Osteoblast (primary cell): Measurements from ENCODE around the gene HTRA3. TPM values are rescaled to one million over a fixed set of nuclear protein-coding genes. Genes with fewer than 3 reads are reported as not detected.

Source experiments
- DNase-seq: peaks from one replicate; pipeline ENCODE4 v3.0.0; 2011; ENCODE audit warnings: low spot score, mixed read lengths; ENCODE audit not compliant: insufficient read length; ENCODE audit errors: missing footprints
- H2AFZ ChIP-seq: 2 replicates; pipeline ENCODE4 v1.6.0; 2011; ENCODE audit warnings: mild to moderate bottlenecking, low read length
- H3K27ac ChIP-seq: 2 replicates; pipeline ENCODE4 v1.5.1; 2011; ENCODE audit warnings: mild to moderate bottlenecking, low read depth, low read length, moderate library complexity
- H3K27me3 ChIP-seq: 2 replicates; pipeline ENCODE4 v1.6.0; 2012; ENCODE audit warnings: mild to moderate bottlenecking, control low read depth, inconsistent platforms, low read length, moderate library complexity; ENCODE audit not compliant: insufficient read depth
- H3K36me3 ChIP-seq: 2 replicates; pipeline ENCODE4 v1.5.1; 2011; ENCODE audit warnings: mild to moderate bottlenecking, low read length, control low read depth, moderate library complexity; ENCODE audit not compliant: insufficient read depth
- H3K4me1 ChIP-seq: 2 replicates; pipeline ENCODE4 v1.5.1; 2011; ENCODE audit warnings: mild to moderate bottlenecking, low read length, control low read depth, moderate library complexity; ENCODE audit not compliant: insufficient read depth
- H3K4me2 ChIP-seq: 2 replicates; pipeline ENCODE4 v1.6.0; 2011; ENCODE audit warnings: mild to moderate bottlenecking, low read length; ENCODE audit not compliant: insufficient read depth
- H3K4me3 ChIP-seq: fragments of 200-600 bp; sonication (generic); 3 replicates; pipeline ENCODE4 v1.5.1; 2012; ENCODE audit warnings: mild to moderate bottlenecking, low read length, inconsistent platforms; ENCODE audit not compliant: insufficient read depth
- H3K79me2 ChIP-seq: 2 replicates; pipeline ENCODE4 v1.6.0; 2012; ENCODE audit warnings: mild to moderate bottlenecking, low read length, control low read depth, inconsistent platforms; ENCODE audit not compliant: insufficient read depth
- H3K9me3 ChIP-seq: 2 replicates; pipeline ENCODE4 v1.5.1; 2011; ENCODE audit warnings: low read depth, low read length, control low read depth
- H4K20me1 ChIP-seq: 2 replicates; pipeline ENCODE4 v1.6.0; 2012; ENCODE audit warnings: mild to moderate bottlenecking, low read length, control low read depth; ENCODE audit not compliant: insufficient read depth
- CTCF ChIP-seq: IDR thresholded peaks from 2 replicates; pipeline ENCODE4 v1.5.1; 2011; ENCODE audit warnings: mild to moderate bottlenecking, low read depth, low read length, moderate library complexity; ENCODE audit errors: extremely low read depth
- total RNA-seq: library from RNA; depleted of rRNA; stranded (reverse); fragments of >200 nt; gene quantifications from 2 replicates; pipeline ENCODE4 v1.2.3, GENCODE V29; 2012

The HTRA3 gene
- total RNA-seq, 1 donor: 4.0 TPM

DNA sequence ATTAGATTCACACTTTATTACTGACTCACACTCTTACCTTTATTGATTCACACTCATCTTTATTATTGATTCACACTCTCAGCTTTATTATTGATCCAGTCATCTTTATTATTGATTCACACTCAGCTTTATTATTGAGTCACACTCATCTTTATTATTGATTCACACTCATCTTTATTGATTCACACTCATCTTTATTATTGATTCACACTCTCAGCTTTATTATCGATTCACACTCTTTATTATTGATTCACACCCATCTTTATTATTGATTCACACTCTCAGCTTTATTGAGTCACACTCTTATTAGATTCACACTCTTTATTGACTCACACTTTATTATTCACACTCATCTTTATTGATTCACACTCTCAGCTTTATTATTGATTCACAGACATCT is 31.3 kb downstream of the HTRA3 start:
- no peaks in the 10 kb centered on the region for H3K9me3 ChIP-seq
- H4K20me1 ChIP-seq: no peaks in the 10 kb centered on the region
- H3K4me3 ChIP-seq: no peak overlapping the region
- H3K79me2 ChIP-seq: no peaks in the 10 kb centered on the region
- H3K36me3 ChIP-seq: no peaks in the 10 kb centered on the region
- peaks cover 7% of the 10 kb centered on the region for H3K4me1 ChIP-seq
- DNase-seq: peak; percentile 18
- H2AFZ ChIP-seq: no peak overlapping the region
- no peak for TF ChIP-seq CTCF
- H3K4me2 ChIP-seq: no peak overlapping the region
- no peak overlapping the region for H3K27ac ChIP-seq
- H3K27me3 ChIP-seq: no peaks in the 10 kb centered on the region

- Histone ChIP-seq H2AFZ (no peak overlapping the region), H4K20me1 (no peaks in the 10 kb centered on the region), H3K79me2 (no peaks in the 10 kb centered on the region), H3K4me2 (no peak overlapping the region), H3K27me3 (no peaks in the 10 kb centered on the region), H3K27ac (no peak overlapping the region), H3K36me3 (no peaks in the 10 kb centered on the region), H3K4me3 (no peak overlapping the region), H3K9me3 (no peaks in the 10 kb centered on the region), H3K4me1 (peaks cover 7% of the 10 kb centered on the region)
- no peak for TF ChIP-seq CTCF
- DNase-seq: peak; percentile 63
These were observed 32.5 kb downstream of the HTRA3 start for GRCh38 chr4:8301851-8302730.

GRCh38 chr4:8303081-8303480 is 33.5 kb downstream of the HTRA3 start:
- no peak overlapping the region for H2AFZ ChIP-seq
- TF ChIP-seq CTCF: no peak
- H3K79me2 ChIP-seq: no peaks in the 10 kb centered on the region
- no peak for DNase-seq
- H3K4me1 ChIP-seq: peaks cover 7% of the 10 kb centered on the region
- no peaks in the 10 kb centered on the region for H3K9me3 ChIP-seq
- no peaks in the 10 kb centered on the region for H3K27me3 ChIP-seq
- no peaks in the 10 kb centered on the region for H4K20me1 ChIP-seq
- no peaks in the 10 kb centered on the region for H3K36me3 ChIP-seq
- no peak overlapping the region for H3K4me3 ChIP-seq
- H3K4me2 ChIP-seq: no peak overlapping the region
- H3K27ac ChIP-seq: peak overlapping the region; percentile 52

GRCh38 chr4:8303485-8304281 is 34.1 kb downstream of the HTRA3 start:
- Histone ChIP-seq H3K4me2 (peak overlapping the region; percentile 32), H4K20me1 (no peaks in the 10 kb centered on the region), H3K79me2 (no peaks in the 10 kb centered on the region), H3K27ac (peak overlapping the region; percentile 52), H3K9me3 (no peaks in the 10 kb centered on the region), H2AFZ (no peak overlapping the region), H3K36me3 (no peaks in the 10 kb centered on the region), H3K4me1 (peaks cover 7% of the 10 kb centered on the region), H3K4me3 (no peak overlapping the region), H3K27me3 (no peaks in the 10 kb centered on the region)
- TF ChIP-seq CTCF: no peak
- peak; percentile 89 for DNase-seq
